Body of pancreas (tissue), 4 donors: ENCODE results near the gene ANKRD40CL.

Source experiments
- POLR2A ChIP-seq, 3 donors: fragments of 450-650 bp; IDR thresholded peaks; one replicate each; pipeline ENCODE4 v1.6.1; 2016; ENCODE audit warnings: antibody characterized with exemption in 3 of 3, mild to moderate bottlenecking in 2 of 3
- TF ChIP-seq, protein P1 (sequence below), 7 experiments: fragments of 450-650 bp in 4 of 7; fragments of 200-600 bp in 3 of 7; sonication (generic) in 3 of 7; IDR thresholded peaks; one replicate each; pipeline ENCODE4 v1.5.1; 2016 to 2019; ENCODE audit warnings: antibody characterized with exemption in 7 of 7

DNA sequence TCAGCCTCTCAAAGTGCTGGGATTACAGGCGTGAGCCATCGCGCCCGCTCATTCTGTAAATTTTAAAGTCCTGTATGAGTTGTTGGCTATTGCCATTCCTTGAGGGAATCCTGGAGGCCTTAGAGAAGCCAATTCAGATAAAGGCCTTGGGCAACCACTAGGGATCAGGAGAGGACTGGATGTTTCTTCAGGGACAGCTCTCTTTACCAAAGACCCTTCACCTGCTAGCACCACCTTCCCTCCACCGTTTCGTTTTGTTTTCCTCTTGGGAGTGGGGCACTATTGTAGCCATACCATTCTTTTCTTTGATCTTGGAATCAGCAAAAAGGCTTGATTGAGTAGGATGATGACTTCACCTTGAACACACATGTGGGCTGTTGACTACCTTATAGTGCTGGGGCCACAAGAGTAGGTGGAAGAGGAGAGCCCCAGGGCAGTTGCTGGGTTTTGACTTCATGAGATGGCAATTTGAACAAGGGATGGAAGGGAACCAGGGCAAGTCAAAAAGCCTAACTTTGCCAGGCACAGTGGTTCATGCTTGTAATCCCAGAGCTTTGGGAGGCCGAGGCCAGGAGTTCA is 7.0 kb upstream of the ANKRD40CL start:
- TF ChIP-seq, protein P1, sequence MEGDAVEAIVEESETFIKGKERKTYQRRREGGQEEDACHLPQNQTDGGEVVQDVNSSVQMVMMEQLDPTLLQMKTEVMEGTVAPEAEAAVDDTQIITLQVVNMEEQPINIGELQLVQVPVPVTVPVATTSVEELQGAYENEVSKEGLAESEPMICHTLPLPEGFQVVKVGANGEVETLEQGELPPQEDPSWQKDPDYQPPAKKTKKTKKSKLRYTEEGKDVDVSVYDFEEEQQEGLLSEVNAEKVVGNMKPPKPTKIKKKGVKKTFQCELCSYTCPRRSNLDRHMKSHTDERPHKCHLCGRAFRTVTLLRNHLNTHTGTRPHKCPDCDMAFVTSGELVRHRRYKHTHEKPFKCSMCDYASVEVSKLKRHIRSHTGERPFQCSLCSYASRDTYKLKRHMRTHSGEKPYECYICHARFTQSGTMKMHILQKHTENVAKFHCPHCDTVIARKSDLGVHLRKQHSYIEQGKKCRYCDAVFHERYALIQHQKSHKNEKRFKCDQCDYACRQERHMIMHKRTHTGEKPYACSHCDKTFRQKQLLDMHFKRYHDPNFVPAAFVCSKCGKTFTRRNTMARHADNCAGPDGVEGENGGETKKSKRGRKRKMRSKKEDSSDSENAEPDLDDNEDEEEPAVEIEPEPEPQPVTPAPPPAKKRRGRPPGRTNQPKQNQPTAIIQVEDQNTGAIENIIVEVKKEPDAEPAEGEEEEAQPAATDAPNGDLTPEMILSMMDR (IDR thresholded peaks at IDR 0.05): no peak
- TF ChIP-seq POLR2A (IDR thresholded peaks at IDR 0.05): no peak
